NCI-H128 (cell line): Measurements from ENCODE around the gene FUT8.

Experiments
- DNase-seq: peaks from one replicate; lab custom pipeline; 2025; ENCODE audit not compliant: unreplicated experiment; lab: John Stamatoyannopoulos, UW

The FUT8 gene

DNA sequence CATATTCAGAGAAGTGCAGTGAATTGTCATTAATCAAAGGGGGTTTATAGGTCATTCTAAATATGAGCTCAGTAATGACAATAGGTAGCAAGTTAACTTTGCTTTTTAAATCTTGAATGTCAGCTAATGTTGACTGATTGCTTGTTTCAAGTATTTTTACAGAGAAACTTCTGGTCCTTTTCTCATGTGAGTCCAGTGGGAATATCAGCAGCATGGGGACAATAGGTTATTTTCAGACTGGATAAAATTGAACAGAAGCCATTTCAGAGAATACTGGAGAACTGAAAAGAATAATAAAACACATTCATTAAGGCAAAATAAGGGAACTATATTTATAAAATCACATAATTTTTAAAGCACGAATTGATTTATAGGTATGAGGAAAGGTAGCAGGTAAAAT, 78.7 kb downstream of the FUT8 start:
- no peak for DNase-seq

DNA sequence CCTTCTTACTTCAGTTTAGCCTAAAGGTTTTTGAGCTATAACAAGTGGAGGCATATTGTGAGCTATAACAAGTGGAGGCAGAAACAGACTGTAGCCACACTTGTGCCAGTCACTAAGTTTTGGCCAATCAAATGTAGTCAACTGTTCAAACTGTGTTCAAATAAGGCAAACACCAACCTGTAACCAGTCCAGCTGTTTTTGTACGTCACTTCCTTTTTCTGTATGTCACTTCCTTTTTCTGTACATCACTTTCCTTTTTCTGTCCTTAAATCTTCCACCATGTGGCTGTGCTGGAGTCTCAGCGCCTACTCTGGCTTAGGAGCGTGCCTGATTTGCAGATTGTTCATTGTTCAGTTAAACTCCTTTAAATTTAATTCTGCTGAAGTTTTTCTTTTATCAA, 79.7 kb downstream of the FUT8 start:
- DNase-seq, result no peak

DNA sequence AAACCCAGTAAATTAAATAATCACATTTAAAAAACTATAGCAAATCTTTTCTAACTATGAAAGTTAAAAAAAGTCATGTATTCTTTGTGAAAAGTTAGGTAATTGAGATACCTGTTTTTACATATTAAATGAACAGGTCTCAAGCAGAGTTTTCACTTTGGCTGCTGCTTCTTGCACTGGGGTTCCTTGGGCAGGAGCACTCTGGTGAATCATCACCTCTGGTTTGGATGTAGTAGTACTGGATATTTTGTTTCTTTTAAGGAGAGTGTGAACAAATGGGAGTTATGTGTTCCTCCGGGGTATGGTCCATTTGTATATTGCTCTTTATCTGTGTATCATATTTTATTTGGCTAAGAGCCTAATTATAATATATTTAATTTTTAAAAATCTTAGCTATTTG, 82.7 kb downstream of the FUT8 start:
- no peak for DNase-seq

DNA sequence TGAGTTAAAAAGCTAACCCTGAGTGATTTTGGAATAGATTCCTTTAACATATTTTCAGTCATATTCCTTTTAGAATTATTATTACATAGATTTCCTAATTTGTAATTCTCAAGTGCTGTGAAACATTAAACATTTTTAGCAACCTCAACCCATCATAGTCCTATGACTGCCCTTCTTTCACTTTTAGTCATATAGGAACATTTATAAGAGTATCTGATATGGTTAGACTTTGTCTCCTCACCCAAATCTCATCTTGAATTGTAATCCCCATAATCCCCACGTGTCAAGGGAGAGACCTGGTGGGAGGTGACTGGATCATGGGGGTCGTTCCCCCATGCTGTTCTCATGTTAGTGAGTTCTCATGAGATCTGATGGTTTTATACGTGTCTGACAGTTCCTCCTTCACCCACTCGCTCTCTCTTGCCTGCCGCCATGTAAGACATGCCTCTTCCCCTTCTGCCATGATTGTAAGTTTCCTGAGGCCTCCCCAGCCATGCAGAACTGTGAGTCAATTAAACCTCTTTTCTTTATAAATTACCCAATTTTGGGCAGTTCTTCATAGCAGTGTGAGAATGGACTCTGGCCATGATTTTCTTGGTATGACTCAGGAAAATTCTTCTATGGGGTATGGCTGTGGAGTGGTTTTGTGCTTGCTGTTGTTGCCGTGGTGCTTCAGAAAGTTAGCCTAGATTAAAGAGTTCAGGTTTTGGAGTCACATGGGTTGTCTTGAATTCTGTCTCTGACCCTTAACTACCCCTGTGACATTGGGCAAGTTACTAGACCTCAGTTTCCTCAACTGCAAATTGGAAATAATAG, 83.9 kb downstream of the FUT8 start:
- no peak for DNase-seq

DNA sequence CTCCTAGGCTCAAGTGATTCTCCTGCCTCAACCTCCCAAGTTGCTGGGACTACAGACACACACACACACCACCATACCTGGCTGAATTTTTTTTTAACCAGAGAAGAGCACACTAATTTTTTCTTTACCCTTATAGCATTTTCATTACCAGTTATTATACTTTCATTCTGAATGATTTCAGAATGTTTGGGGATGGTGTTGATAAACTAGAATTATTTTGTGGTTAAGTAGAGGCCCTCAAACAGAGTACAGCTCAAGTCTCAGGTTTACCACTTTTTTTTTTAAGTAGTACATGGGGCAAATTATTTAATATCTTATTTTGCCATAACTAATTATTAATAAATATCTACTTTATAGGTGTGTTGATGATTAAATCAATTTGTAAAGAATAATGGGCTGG, 86.6 kb downstream of the FUT8 start:
- no peak for DNase-seq

DNA sequence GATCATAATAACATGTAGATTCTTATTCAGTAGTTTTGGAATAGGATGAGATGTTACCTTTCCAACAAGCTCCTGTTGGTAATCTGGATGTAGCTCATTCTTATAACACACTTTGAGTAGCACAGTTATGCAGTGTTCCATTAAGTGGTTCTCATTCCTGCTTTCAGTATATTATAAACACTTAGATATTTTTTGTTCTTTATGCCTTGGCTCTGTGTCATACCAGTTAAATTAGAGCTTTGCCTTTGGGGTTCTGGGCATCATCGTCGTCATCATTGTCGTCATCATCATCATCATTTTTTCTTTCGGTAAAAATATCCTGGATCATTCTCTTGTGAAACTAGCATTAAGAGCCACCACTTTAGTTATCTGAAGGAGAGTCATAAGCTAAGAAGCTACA, 87.5 kb downstream of the FUT8 start:
- DNase-seq, result no peak

DNA sequence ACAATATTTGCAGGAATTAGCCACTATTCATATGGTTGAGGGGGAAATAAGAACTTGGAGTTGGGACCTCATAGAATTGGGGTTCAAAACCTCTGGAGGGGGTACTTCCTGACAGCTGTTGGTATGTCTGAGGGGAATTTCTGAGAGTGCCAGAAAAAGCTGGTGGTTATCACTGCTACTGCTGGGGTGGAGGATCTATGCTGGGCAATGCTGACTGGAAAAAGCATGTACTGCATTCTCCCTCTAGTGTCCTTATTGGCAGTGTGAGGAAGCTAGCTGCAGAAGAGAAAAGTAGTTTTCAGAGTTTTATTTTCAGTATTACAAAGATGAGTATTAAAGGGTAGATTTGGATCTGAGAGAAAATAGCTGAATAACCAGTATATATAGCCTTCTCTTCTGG, 88.8 kb downstream of the FUT8 start:
- no peak for DNase-seq

DNA sequence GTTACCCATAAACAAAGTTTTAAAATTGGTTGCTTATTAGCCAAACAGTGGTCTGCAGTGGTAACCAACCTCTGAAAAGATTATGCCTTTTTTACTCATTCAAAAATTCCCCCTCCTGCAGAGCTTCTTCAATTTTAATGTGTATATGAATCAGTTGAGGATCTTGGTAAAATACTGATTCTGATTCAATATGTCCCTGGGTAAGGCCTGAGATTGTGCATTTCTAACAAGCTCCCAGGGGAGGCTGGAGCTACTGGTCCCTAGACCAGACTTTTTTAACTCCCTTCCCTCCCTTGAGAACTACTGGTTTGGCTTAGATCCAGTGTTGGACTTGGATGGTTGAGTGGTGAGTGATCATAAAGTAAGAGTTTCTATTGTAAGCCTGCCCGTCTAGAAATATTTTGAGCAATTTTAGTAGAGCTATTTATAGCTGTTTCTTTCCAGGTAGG, 90.2 kb downstream of the FUT8 start:
- DNase-seq, result no peak

DNA sequence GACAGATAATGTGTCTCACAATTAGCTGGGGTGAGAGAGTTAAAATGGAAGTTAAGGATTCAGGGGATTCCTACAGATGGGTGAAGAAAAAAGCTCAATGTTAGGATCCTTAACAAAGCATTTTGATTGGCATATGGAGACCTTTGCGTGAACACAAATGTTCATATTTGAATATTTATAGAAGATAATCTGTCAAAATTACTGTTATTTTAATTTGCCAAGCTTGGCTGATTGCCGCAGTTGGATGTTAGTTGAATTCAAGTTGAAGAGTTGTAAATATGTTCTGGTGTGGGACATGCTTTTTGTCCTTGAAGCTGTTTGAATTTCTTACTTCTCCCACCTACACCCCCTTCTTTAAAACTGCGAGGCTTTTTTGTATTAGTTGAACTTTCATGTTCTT, 91.2 kb downstream of the FUT8 start:
- DNase-seq, result no peak

DNA sequence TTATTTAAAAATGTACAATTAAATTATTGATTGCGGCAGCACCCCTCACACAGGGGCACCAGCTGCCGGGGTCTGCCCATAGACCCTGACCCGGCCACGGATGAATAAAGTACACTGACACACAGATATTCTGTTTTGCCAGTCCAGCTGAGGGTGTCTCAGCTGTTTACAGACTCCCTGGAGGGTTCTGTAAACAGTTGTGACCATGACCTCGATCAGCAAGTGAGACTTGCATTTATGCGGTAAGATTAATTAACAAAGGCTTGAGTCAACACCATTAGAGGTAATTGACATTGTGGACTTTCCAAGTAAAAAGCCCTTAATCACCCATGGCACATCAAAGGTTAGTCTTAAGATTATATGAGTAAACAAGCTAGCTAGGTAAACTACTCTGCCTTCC, 94.3 kb downstream of the FUT8 start:
- DNase-seq, result no peak

DNA sequence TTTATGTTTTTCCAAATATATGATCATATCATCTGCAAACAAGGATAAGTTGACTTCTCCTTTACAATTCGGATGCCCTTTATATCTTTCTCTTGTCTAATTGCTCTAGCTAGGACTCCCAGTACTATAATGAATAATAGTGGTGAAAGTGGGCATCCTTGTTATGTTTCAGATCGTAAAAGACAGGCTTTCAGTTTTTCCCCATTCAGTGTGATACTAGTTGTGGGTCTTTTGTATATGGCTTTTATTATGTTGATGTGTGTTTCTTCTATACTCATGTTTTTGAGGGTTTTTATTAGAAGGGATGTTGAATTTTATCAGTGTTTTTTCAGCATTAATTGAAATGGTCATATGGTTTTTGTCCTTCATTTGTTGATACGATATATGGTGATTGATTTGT, 97.3 kb downstream of the FUT8 start:
- DNase-seq, result no peak

DNA sequence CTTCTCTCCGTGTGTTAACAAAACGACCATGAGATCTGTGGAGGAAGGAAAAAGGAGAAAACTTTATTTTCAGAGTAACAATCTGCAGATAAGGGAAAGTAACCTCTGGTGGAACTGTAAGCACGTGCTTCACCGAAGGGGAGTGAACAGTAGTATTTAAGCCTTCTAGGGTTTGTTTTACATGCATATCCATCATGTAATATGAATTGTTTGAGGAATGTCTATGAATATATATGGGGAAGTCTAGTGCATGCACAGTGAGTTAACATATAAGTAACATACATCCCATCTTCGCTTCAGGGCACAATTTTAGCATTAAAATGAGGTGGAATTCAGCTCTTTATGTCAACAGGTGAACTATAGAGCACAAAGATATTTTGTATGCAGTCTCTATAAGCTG, 101.1 kb downstream of the FUT8 start:
- DNase-seq, result no peak

DNA sequence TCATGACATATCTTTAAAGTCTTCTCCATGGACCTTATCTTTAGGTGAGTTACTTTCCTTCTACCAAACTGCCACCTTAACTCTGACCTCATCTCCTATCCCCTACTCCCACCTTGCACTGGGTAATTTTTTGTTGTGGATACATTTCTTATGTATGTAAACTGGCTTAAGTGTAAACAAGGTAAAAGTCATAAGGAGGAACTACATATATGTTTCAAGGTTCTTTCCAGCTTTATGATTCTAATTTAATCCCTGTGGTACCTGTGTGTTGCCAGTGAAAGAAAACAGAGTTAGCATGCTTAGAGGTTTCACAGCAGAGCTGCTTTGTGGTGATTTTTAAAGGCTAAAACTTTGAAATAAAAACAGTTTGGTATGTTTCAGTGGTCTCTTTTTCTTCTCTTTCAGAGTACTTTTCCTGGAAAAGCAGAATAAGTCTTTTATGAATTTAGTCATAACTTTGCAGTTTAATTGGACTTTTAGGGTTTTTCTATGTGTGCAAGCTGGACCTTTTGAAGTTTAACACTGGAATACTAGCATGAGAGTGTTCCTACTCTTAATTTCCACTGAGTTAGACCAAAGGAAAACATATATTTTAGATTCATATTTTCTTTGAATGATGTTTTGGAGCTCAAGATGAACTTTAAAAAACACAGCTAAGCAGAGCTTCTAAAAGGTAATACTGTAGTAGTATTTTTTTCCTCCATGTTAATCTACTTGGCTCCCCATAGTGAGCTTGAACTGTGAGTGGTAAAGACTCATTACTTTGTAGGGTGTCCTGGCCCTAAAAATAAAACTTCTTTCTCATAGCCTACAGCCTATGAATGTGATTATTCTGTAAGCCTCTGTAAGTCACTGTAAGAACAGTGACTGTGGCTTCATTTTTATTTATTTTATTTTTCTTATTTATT, 105.4 kb downstream of the FUT8 start:
- DNase-seq, result no peak

DNA sequence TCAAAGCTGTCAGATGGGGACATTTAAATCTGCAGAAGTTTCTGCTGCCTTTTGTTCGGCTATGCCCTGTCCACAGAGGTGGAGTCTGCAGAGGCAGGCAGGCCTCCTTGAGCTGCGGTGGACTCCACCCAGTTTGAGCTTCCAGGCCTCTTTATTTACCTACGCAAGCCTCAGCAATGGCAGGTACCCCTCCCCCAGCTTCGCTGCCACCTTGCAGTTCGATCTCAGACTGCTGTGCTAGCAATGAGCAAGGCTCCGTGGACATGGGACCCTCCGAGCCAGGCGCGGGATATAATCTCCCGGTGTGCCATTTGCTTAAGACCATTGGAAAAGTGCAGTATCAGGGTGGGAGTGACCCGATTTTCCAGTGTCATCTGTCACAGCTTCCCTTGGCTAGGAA, 115.5 kb downstream of the FUT8 start:
- DNase-seq, result no peak

DNA sequence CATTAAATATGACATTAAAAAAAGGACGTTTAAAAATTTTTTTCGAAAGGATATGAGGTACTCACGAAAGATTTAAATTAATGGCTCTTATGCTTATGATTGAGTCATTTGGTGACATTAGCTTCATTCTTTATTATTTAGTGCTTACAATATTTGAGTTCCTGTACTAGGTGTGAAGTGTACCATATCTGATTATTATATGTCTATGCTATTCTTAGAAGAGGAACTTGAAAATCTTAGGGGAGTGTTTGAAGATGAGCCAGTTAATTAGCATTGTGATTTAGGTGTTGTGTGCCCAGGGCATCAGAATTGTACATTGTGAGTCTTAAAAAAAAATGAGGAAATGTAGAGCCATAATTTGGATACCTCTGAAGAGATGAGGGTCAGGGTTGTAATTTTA, 118.6 kb downstream of the FUT8 start:
- no peak for DNase-seq

DNA sequence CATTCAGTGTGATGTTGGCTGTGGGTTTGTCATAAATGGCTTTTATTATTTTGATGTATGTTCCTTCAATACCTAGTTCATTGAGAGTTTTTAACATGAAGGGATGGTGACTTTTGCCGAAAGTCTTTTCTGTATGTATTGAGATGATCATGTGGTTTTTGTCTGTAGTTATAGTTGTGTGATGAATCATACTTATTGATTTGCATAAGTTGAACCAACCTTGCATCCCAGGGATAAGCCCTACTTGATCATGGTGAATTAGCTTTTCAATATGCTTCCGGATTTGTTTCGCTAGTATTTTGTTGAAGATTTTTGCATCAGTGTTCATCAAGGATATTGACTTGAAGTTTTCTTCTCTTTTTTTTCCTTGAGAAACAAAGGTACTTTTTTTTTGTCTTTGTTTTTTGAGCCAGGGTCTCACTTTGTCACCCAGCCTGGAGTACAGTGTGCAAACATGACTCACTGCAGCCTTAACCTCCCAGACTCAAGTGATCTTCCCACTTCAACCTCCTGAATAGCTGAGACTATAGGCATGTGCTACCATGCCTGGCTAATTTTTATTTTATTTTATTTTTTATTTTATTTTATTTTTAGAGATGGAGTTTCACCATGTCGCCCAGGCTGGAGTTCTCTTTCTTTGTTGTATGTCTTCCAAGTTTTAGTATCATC, 121.3 kb downstream of the FUT8 start:
- DNase-seq, result no peak

DNA sequence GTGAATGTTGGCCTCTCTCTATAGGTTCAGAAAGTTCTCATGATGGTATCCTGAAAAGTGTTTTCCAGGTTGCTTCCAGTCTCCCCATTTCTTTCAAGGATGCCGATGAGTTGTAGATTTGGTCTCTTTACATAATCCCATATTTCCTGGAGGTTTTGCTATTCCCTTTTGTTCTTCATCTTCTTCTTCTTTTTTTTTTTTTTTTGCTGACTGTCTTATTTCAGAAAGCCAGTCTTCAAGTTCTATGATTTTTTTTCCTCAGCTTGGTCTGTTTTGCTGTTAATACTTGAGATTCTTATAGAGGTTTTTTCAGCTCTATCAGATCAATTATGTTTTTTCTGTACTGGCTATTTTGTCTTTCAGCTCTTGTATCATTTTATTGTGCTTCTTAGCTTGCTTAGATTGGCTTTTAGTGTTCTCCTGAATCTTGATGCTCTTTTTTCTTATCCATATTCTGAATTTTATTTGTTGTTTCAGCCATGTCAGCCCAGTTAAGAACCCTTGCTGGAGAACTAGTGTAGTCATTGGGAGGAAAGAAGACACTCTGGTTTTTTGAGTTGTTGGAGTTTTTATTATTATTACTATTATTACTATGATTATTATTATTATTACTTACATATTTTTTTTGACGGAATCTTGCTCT, 124.4 kb downstream of the FUT8 start:
- no peak for DNase-seq

DNA sequence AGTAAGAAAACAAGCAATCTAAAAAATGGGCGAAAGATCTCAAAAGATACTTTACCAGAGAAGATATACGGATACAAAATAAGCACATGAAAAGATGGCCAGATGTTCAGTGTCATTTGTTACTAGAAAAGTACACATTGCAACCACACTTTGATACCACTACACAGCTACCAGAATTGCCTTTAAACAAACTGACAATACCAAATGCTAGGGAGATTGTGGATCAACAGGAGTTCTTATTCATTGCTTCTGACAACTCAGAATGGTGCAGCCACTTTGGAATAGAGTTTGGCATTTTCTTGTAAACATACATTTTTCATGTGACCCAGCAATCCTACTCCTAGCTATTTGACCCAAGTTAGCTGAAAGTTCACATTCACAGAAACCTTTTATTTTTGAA, 136.3 kb downstream of the FUT8 start:
- DNase-seq, result no peak

DNA sequence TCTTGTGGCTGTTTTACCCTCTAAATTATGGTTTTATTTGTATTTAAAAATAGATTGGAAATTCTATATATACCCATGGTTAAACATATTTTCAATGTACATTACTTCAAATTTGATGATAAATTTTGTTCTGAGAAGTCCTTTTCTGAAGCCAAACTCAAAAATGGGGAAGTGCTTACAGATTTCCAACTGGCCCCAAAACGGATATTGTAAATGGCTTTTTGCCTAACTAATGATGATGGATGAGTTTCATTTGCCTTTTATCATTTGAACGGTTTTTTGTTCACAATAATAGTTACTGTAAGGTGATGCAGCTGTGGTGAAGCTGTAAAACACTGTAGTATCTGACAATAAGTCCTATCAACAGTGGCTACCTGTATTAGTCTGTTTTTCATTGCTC, 136.9 kb downstream of the FUT8 start:
- DNase-seq, result no peak

DNA sequence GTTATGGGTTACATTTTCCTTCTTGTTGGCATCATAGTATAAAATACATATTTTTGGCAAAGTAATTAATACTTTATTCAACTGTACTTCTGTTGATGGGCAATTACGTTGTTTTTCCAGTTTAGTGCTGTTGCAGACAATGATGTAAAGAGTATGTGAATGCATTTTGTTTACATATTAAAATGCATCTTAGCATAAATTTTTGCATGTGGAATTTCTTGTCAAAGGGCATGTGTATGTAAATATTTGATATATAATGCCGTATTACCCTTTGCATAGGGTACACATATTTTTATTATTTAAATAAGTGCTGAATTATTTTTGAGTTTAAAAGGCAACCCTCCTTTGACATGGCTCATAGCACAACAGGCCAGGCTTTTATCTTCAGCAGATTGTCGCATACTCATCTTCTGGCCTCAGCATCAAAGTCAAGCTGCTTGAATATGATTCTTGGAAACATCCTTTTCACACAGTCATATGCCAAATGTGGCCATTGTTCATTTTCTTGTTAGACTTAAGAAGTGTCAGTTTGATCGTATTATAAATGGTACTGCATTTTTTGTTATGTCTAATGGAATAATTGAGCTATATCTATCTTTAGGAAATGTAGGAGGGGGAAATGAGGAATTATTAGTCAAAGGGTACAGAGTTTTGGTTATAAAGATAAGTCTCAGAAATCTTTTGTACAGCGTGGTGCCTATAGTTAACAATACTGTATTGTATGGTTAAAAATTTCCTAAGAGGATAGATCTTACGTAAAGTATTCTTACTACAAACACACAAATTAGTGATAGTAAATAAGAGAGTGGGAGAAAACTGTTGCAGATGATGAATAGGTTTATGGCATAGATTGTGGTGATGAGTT, 138.5 kb downstream of the FUT8 start:
- DNase-seq, result no peak
